Esophagus (tissue), 2 donors: Measurements from ENCODE around the gene LHX4. TPM values are rescaled to one million over a fixed set of nuclear protein-coding genes. Genes with fewer than 3 reads are reported as not detected.

ENCODE experiments used
- H3K27ac ChIP-seq, 2 donors: one replicate each; pipeline ENCODE4 v1.5.1; 2013; ENCODE audit warnings: low read depth in 2 of 2, mild to moderate bottlenecking in 2 of 2, inconsistent platforms in 1 of 2, low read length in 1 of 2, moderate library complexity in 1 of 2
- H3K27me3 ChIP-seq, 2 donors: one replicate each; pipeline ENCODE4 v1.6.1; 2013; ENCODE audit warnings: low read length in 2 of 2, control low read depth in 1 of 2, mild to moderate bottlenecking in 1 of 2; ENCODE audit not compliant: insufficient read depth in 2 of 2, control insufficient read depth in 1 of 2
- H3K36me3 ChIP-seq, 2 donors: one replicate each; pipeline ENCODE4 v1.6.1; 2013; ENCODE audit warnings: low read length in 1 of 2; ENCODE audit not compliant: control insufficient read depth in 2 of 2, insufficient read depth in 2 of 2
- H3K4me1 ChIP-seq, 2 donors: one replicate each; pipeline ENCODE4 v1.6.1; 2013; ENCODE audit warnings: low read length in 1 of 2; ENCODE audit not compliant: control insufficient read depth in 2 of 2, insufficient read depth in 2 of 2
- H3K4me3 ChIP-seq, 2 donors: one replicate each; pipeline ENCODE4 v1.5.1; 2013; ENCODE audit warnings: low read length in 2 of 2, mild to moderate bottlenecking in 2 of 2, low read depth in 1 of 2, moderate library complexity in 1 of 2
- H3K9me3 ChIP-seq, 2 donors: one replicate each; pipeline ENCODE4 v1.6.1; 2013; ENCODE audit warnings: mild to moderate bottlenecking in 2 of 2, low read depth in 1 of 2, low read length in 1 of 2, moderate library complexity in 1 of 2; ENCODE audit not compliant: control insufficient read depth in 2 of 2, insufficient read depth in 1 of 2
- WGBS, 2 donors: extraction: QIAGEN DNeasy Blood & Tissue Kit; methylation state at CpG; one replicate each; pipeline ENCODE4 v1.1.7; 2013; 5-methylcytosine and 5-hydroxymethylcytosine counted together
- polyA plus RNA-seq, 2 donors: library from polyadenylated mRNA; stranded (reverse); fragments of 200-250 nt; gene quantifications; one replicate each; pipeline ENCODE4 v1.2.3, GENCODE V29; 2013
- donor health status: healthy with polysubstance abuse.
- donor health status: Bipolar disorder and iron deficiency.

The LHX4 gene
- polyA plus RNA-seq, 2 donors: 0.13 to 0.28 TPM

- no peak overlapping the region for H3K4me3 ChIP-seq
- 94 to 95% methylated on average over 3 of the region's 3 CpGs for WGBS, 2 donors
- no peak overlapping the region for H3K27ac ChIP-seq
- no peaks in the 10 kb centered on the region for H3K4me1 ChIP-seq
- no peaks in the 10 kb centered on the region for H3K9me3 ChIP-seq
- H3K36me3 ChIP-seq: no peaks in the 10 kb centered on the region
- no peaks in the 10 kb centered on the region for H3K27me3 ChIP-seq
Observed at GRCh38 chr1:180206581-180206980, 23.5 kb upstream of the LHX4 start.

GRCh38 chr1:180208264-180208663 is 21.8 kb upstream of the LHX4 start:
- Histone ChIP-seq H3K9me3 (no peaks in the 10 kb centered on the region), H3K36me3 (no peaks in the 10 kb centered on the region), H3K27me3 (no peaks in the 10 kb centered on the region), H3K4me1 (no peaks in the 10 kb centered on the region), H3K27ac (no peak overlapping the region), H3K4me3 (no peak overlapping the region)
- 58 to 79% methylated on average over 4 of the region's 4 CpGs for WGBS, 2 donors

- no peak overlapping the region for H3K4me3 ChIP-seq
- no peaks in the 10 kb centered on the region for H3K27me3 ChIP-seq
- H3K36me3 ChIP-seq: no peaks in the 10 kb centered on the region
- H3K27ac ChIP-seq: no peak overlapping the region
- 66 to 82% methylated on average over 4 of the region's 4 CpGs for WGBS, 2 donors
- no peaks in the 10 kb centered on the region for H3K9me3 ChIP-seq
- H3K4me1 ChIP-seq: no peaks in the 10 kb centered on the region
Observed at GRCh38 chr1:180210008-180210620, 19.9 kb upstream of the LHX4 start.

GRCh38 chr1:180211156-180211859 is 18.8 kb upstream of the LHX4 start:
- no peaks in the 10 kb centered on the region for H3K4me1 ChIP-seq
- H3K4me3 ChIP-seq: no peak overlapping the region
- no peak overlapping the region for H3K27ac ChIP-seq
- no peaks in the 10 kb centered on the region for H3K36me3 ChIP-seq
- WGBS, 2 donors: 86 to 87% methylated on average over 11 to 12 of the region's 12 CpGs
- H3K9me3 ChIP-seq: no peaks in the 10 kb centered on the region
- no peaks in the 10 kb centered on the region for H3K27me3 ChIP-seq

- Histone ChIP-seq H3K27me3 (no peaks in the 10 kb centered on the region), H3K9me3 (no peaks in the 10 kb centered on the region), H3K4me3 (no peak overlapping the region), H3K4me1 (no peaks in the 10 kb centered on the region), H3K36me3 (no peaks in the 10 kb centered on the region), H3K27ac (no peak overlapping the region)
- WGBS, 2 donors: 74% methylated on average over 8 of the region's 8 CpGs
Observed at GRCh38 chr1:180211860-180212229, 18.2 kb upstream of the LHX4 start.

- H3K27ac ChIP-seq: no peak overlapping the region
- no peak overlapping the region for H3K4me3 ChIP-seq
- H3K36me3 ChIP-seq: no peaks in the 10 kb centered on the region
- H3K4me1 ChIP-seq: no peaks in the 10 kb centered on the region
- no peaks in the 10 kb centered on the region for H3K9me3 ChIP-seq
- WGBS, 2 donors: 58 to 75% methylated on average over 15 of the region's 15 CpGs
- H3K27me3 ChIP-seq: no peaks in the 10 kb centered on the region
Observed at GRCh38 chr1:180213401-180214170, 16.5 kb upstream of the LHX4 start.

DNA sequence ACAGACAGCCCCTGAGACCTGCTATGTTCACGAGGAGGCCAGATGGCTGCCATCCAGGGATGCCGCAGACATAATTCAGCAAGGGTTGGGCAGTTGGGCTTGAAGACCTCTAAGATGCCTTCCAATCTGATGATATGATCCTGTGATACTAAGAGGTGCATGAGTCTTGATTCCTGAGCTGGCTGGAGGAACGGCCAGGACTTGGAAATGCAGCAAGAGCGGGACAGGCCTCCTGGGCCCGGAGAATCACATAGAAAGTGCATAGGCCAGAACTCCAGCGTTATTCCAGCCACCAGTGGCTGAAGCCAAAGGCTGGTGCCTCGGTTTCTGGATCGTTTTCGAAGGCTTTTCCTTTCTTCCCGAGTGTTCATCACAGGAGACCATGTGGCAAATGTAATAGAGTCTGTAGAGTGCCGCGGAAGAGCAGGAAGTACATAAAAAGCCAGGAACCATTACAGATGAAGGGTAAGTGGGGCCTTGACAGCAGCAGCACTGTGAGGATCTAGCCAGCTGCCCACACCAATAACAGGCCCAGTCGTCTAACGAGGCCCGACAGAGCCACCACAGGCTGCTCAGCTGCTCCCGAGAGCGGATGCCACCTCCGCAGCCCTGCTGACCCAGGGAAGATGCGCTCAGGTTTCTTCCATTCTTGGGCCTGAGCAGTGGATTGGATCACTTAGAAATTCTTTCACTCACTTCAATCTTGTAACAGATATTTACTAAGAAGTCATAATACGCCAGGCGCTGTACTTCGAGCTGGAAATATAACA is 14.0 kb upstream of the LHX4 start:
- no peaks in the 10 kb centered on the region for H3K36me3 ChIP-seq
- H3K4me3 ChIP-seq: no peak overlapping the region
- no peaks in the 10 kb centered on the region for H3K9me3 ChIP-seq
- no peak overlapping the region for H3K27ac ChIP-seq
- 87 to 89% methylated on average over 22 of the region's 22 CpGs for WGBS, 2 donors
- no peaks in the 10 kb centered on the region for H3K4me1 ChIP-seq
- H3K27me3 ChIP-seq: no peaks in the 10 kb centered on the region

DNA sequence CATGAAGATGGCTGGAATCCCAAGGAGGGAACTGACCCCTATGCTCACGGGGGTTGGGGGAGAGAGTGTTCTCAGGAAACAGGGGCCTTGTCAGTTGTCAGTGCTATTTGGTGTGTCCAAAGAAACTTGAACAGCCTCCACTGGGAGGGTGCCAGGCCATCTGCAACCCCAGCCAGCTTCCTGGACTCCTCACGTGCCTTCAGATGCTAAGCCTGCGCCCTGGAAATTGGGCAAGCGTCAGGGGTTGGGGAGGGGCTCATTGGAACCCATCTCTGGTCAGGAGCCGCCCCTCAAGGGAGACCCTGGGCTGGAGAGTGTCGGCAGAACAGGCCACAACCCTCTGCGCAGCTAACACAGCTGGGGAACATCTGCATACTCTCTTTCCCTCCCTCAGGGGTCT is 13.1 kb upstream of the LHX4 start:
- Histone ChIP-seq H3K27me3 (no peaks in the 10 kb centered on the region), H3K36me3 (no peaks in the 10 kb centered on the region), H3K27ac (no peak overlapping the region), H3K4me1 (no peaks in the 10 kb centered on the region), H3K9me3 (no peaks in the 10 kb centered on the region), H3K4me3 (no peak overlapping the region)
- 70 to 82% methylated on average over 7 of the region's 7 CpGs for WGBS, 2 donors
